ENCODE measurements around the gene TAF4. TPM values are rescaled to one million over a fixed set of nuclear protein-coding genes. Genes with fewer than 3 reads are reported as not detected.
A peak's percentile ranks its signal among the peaks of the same experiment; 100 is the strongest.

Gene TAF4
- total and polyA plus RNA-seq, 2 donors (not counting 3 experiments of a cell fraction or from before 2014, with no cell fraction given), result 6.1 to 19.5 TPM

- Histone ChIP-seq H3K36me3 (ENCODE audit: control insufficient read depth in 2 of 2, extremely low read depth in 1 of 2, insufficient read depth in 2 of 2, low read length in 2 of 2) (no peaks in the 10 kb centered on the region), H3K4me1 (ENCODE audit: control insufficient read depth, extremely low read depth, insufficient read depth, low read length) (peaks cover 16% of the 10 kb centered on the region), H3K9me1 (replicated peaks; ENCODE audit: control insufficient read depth, extremely low read depth, insufficient read depth, low read length) (no peaks in the 10 kb centered on the region), H3K9ac (replicated peaks; ENCODE audit: extremely low read depth, insufficient read depth, low read length) (peak overlapping the region; percentile 66), H3K4me2 (ENCODE audit: insufficient read depth, low read length) (peak overlapping the region; percentile 91), H3K9me3 (replicated peaks; ENCODE audit: control insufficient read depth, insufficient read depth, low read length) (no peaks in the 10 kb centered on the region), H2AFZ (ENCODE audit: low read depth, low read length) (peak overlapping the region; percentile 41), H4K20me1 (replicated peaks; ENCODE audit: control insufficient read depth, extremely low read depth, insufficient read depth, low read length) (no peaks in the 10 kb centered on the region), H3K79me2 (ENCODE audit: control insufficient read depth, insufficient read depth, low read length) (peaks cover 27% of the 10 kb centered on the region), H3K27ac (ENCODE audit: insufficient read depth, low read depth, low read length) (peak overlapping the region; percentile 47), H3K27me3 (ENCODE audit: control insufficient read depth in 2 of 2, insufficient read depth in 2 of 2, low read length in 2 of 2) (no peaks in the 10 kb centered on the region), H3K4me3 (replicated peaks in 1 of 3; ENCODE audit: insufficient read depth in 1 of 3, low read depth in 1 of 3, low read length in 3 of 3) (peak overlapping the region; percentile 25 to 48 (median 46))
- ChIA-PET CTCF (interaction anchor here (1.1 to 1.5 kb wide), 2 partner anchors 40 to 55 kb away, joined by 4 to 5 read pairs; no protein-coding TSS in a partner anchor), POLR2A (interaction anchor here (0.7 to 2.3 kb wide), 5 partner anchors 26 to 77 kb away, joined by 3 to 18 read pairs (median 3); partner anchors contain the start of genes LSM14B, PSMA7 and SS18L1)
- TF ChIP-seq POLR2AphosphoS5 (IDR thresholded peaks at IDR 0.05; ENCODE audit: insufficient read depth, low read depth, low read length) (peak; percentile 27), MYC (IDR thresholded peaks at IDR 0.05; ENCODE audit: low read depth, low read length) (no peak)
- TSS peak; percentile 81 for BruUV-seq (replicated peaks)
- DNase-seq (ENCODE audit: low read depth, low spot score) (peak; percentile 59), FAIRE-seq (no peak)
- dilution Hi-C loops (cut with MboI; ENCODE audit: extremely low pct_ligation_motif_present, low sequenced_read_pairs), result no loop called here
- intact Hi-C loops (cut with micrococcal nuclease), result loop anchor here (1.0 to 5.0 kb wide), 3 partner anchors 56 to 116 kb away; partner anchors contain the start of genes LSM14B and MTG2
Observed at GRCh38 chr20:62066339-62066982, 780 bp upstream of the TAF4 start.

- no peaks in the 10 kb centered on the region for H3K9me1 ChIP-seq (replicated peaks; ENCODE audit: control insufficient read depth, extremely low read depth, insufficient read depth, low read length)
- TF ChIP-seq EZH2 (IDR thresholded peaks at IDR 0.05; ENCODE audit: borderline replicate concordance, low read depth, low read length, severe bottlenecking) (no peak), JUN (IDR thresholded peaks at IDR 0.05; ENCODE audit: borderline replicate concordance, insufficient read depth, insufficient read length, low read depth) (no peak), CTCF (IDR thresholded peaks at IDR 0.05; ENCODE audit: extremely low read depth in 1 of 2, insufficient read depth in 1 of 2, low read depth in 1 of 2, low read length in 2 of 2) (no peak), GATA2 (IDR thresholded peaks at IDR 0.05; ENCODE audit: insufficient read depth, insufficient read length, low read depth, low read length) (no peak), POLR2A (IDR thresholded peaks at IDR 0.05; ENCODE audit: low read depth, low read length) (no peak), FOS (IDR thresholded peaks at IDR 0.05; ENCODE audit: borderline replicate concordance, insufficient read depth, low read length) (no peak), POLR2AphosphoS5 (IDR thresholded peaks at IDR 0.05; ENCODE audit: insufficient read depth, low read depth, low read length) (no peak), MYC (IDR thresholded peaks at IDR 0.05; ENCODE audit: low read depth, low read length) (no peak), MAX (IDR thresholded peaks at IDR 0.05; ENCODE audit: insufficient read depth, insufficient read length) (no peak)
- ChIA-PET CTCF (interaction anchor here (1.0 kb wide), 1 partner anchor 39 kb away, joined by 3 read pairs; no protein-coding TSS in a partner anchor), POLR2A (interaction anchor here (1.2 to 2.3 kb wide), 3 partner anchors 39 to 59 kb away, joined by 3 to 18 read pairs (median 3); partner anchors contain the start of gene LSM14B)
- no peaks in the 10 kb centered on the region for H3K36me3 ChIP-seq (ENCODE audit: control insufficient read depth in 2 of 2, extremely low read depth in 1 of 2, insufficient read depth in 2 of 2, low read length in 2 of 2)
- no TSS peak for BruUV-seq (replicated peaks)
- H4K20me1 ChIP-seq (replicated peaks; ENCODE audit: control insufficient read depth, extremely low read depth, insufficient read depth, low read length), result no peaks in the 10 kb centered on the region
- dilution Hi-C loops (cut with MboI; ENCODE audit: extremely low pct_ligation_motif_present, low sequenced_read_pairs), result no loop called here
- H3K4me3 ChIP-seq (replicated peaks in 1 of 3; ENCODE audit: insufficient read depth in 1 of 3, low read depth in 1 of 3, low read length in 3 of 3), result peak overlapping the region in 2 of 3 experiments; percentile 53 to 55
- intact Hi-C loops (cut with micrococcal nuclease), result loop anchor here (5.0 kb wide), 4 partner anchors 38 to 117 kb away; partner anchors contain the start of gene MTG2
- H3K27ac ChIP-seq (ENCODE audit: insufficient read depth, low read depth, low read length), result no peak overlapping the region
- H3K27me3 ChIP-seq (ENCODE audit: control insufficient read depth in 2 of 2, insufficient read depth in 2 of 2, low read length in 2 of 2), result no peaks in the 10 kb centered on the region
- H2AFZ ChIP-seq (ENCODE audit: low read depth, low read length), result peak overlapping the region; percentile 83
- H3K4me1 ChIP-seq (ENCODE audit: control insufficient read depth, extremely low read depth, insufficient read depth, low read length), result peaks cover 16% of the 10 kb centered on the region
- no peaks in the 10 kb centered on the region for H3K9me3 ChIP-seq (replicated peaks; ENCODE audit: control insufficient read depth, insufficient read depth, low read length)
- peaks cover 41% of the 10 kb centered on the region for H3K79me2 ChIP-seq (ENCODE audit: control insufficient read depth, insufficient read depth, low read length)
- H3K9ac ChIP-seq (replicated peaks; ENCODE audit: extremely low read depth, insufficient read depth, low read length), result no peak overlapping the region
- no peak for FAIRE-seq
- DNase-seq (ENCODE audit: low read depth, low spot score), result no peak
- H3K4me2 ChIP-seq (ENCODE audit: insufficient read depth, low read length), result no peak overlapping the region
Observed at GRCh38 chr20:62064770-62065673, 659 bp downstream of the TAF4 start.

Data from endothelial cell of umbilical vein (primary cell).